Adrenal gland (tissue), 5 donors: ENCODE data around the gene MCU.

Source experiments
- POLR2A ChIP-seq, 2 donors: fragments of 450-650 bp; IDR thresholded peaks; one replicate each; pipeline ENCODE4 v1.6.1; 2017; ENCODE audit warnings: antibody characterized with exemption in 2 of 2, mild to moderate bottlenecking in 2 of 2, moderate library complexity in 1 of 2
- TF ChIP-seq, protein P1 (sequence below), 6 experiments: fragments of 450-650 bp in 4 of 6; fragments of 200-600 bp in 2 of 6; sonication (generic) in 1 of 6; IDR thresholded peaks; 1 replicate in 5 of 6; 2 replicates in 1 of 6; pipeline versions ENCODE4 v1.5.1 to v1.8.0; 2016 to 2021; ENCODE audit warnings: antibody characterized with exemption in 6 of 6, mild to moderate bottlenecking in 2 of 6, moderate library complexity in 1 of 6
- donor health status: DM: no; HTN: no; CAD: no.

DNA sequence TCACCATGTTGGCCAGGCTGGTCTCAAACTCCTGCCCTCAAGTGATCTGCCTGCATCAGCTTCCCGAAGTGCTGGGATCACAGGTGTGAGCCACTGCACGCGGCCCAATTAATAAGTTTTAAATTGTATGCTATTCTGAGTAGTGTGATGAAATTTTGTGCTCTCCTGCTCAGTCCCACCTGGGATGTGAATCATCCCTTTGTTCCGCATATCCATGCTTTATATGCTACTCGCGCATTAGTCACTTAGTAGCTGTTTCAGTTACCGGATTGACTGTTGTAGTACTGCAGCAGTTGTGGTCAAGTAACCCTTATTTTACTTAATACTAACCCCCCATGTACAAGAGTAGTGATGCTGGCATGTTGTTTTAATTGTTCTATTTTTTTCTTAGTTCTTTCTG lies 154.3 kb downstream of the MCU start:
- TF ChIP-seq, protein P1, sequence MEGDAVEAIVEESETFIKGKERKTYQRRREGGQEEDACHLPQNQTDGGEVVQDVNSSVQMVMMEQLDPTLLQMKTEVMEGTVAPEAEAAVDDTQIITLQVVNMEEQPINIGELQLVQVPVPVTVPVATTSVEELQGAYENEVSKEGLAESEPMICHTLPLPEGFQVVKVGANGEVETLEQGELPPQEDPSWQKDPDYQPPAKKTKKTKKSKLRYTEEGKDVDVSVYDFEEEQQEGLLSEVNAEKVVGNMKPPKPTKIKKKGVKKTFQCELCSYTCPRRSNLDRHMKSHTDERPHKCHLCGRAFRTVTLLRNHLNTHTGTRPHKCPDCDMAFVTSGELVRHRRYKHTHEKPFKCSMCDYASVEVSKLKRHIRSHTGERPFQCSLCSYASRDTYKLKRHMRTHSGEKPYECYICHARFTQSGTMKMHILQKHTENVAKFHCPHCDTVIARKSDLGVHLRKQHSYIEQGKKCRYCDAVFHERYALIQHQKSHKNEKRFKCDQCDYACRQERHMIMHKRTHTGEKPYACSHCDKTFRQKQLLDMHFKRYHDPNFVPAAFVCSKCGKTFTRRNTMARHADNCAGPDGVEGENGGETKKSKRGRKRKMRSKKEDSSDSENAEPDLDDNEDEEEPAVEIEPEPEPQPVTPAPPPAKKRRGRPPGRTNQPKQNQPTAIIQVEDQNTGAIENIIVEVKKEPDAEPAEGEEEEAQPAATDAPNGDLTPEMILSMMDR (IDR thresholded peaks at IDR 0.05): no peak
- no peak for TF ChIP-seq POLR2A (IDR thresholded peaks at IDR 0.05)
